Caco-2 (cell line): ENCODE data around the gene FRAS1. TPM values are rescaled to one million over a fixed set of nuclear protein-coding genes. Genes with fewer than 3 reads are reported as not detected.
A peak's percentile ranks its signal among the peaks of the same experiment; 100 is the strongest.

Source experiments
- BruUV-seq: library from RNA; stranded (reverse); fragments of 400-500 nt; replicated peaks from 2 replicates; lab custom pipeline; 2021; lab: Mats Ljungman, UMichigan
- CTCF ChIA-PET: fragments of 300-600 bp; sonication (Branson Sonifier 250); formaldehyde crosslinking; loops from one replicate; lab custom pipeline; 2022; ENCODE audit warnings: antibody characterized with exemption; lab: Charles Lee
- POLR2A ChIA-PET: fragments of 300-600 bp; sonication (Branson Sonifier 250); formaldehyde crosslinking; loops from one replicate; lab custom pipeline; 2022; ENCODE audit warnings: antibody characterized with exemption; lab: Charles Lee
- DNase-seq, 2 experiments: peaks; one replicate each; pipeline versions ENCODE4 v3.0.0 to v3.0.0-alpha.2; 2020 to 2022
- H3K27me3 ChIP-seq: replicated peaks from 2 replicates; pipeline ENCODE4 v1.6.0; 2011; ENCODE audit warnings: low read length; ENCODE audit not compliant: control insufficient read depth, insufficient read depth
- H3K36me3 ChIP-seq: 2 replicates; pipeline ENCODE4 v1.5.1; 2011; ENCODE audit warnings: low read length; ENCODE audit not compliant: control insufficient read depth, insufficient read depth
- H3K4me1 ChIP-seq: fragments of 250-450 bp; sonication (Bioruptor Pico); 2 replicates; pipeline ENCODE4 v1.5.1; 2020; ENCODE audit warnings: mild to moderate bottlenecking
- H3K4me3 ChIP-seq: 2 replicates; pipeline ENCODE4 v1.5.1; 2011; ENCODE audit warnings: low read depth, mild to moderate bottlenecking, control low read depth, low read length
- H3K9me3 ChIP-seq: fragments of 250-450 bp; sonication (Bioruptor Pico); 2 replicates; pipeline ENCODE4 v1.5.1; 2020; ENCODE audit warnings: mild to moderate bottlenecking, moderate library complexity
- H3K27ac Mint-ChIP-seq: one replicate; pipeline ENCODE4 v1.8.0; 2022; ENCODE audit warnings: mixed read lengths; ENCODE audit not compliant: unreplicated experiment
- H3K27me3 Mint-ChIP-seq: one replicate; pipeline ENCODE4 v1.8.0; 2022; ENCODE audit warnings: mixed read lengths; ENCODE audit not compliant: insufficient read depth, unreplicated experiment
- H3K36me3 Mint-ChIP-seq: one replicate; pipeline ENCODE4 v1.8.0; 2022; ENCODE audit warnings: mild to moderate bottlenecking, mixed read lengths; ENCODE audit not compliant: insufficient read depth, unreplicated experiment
- H3K4me1 Mint-ChIP-seq: one replicate; pipeline ENCODE4 v1.8.0; 2022; ENCODE audit warnings: low read depth, mixed read lengths; ENCODE audit not compliant: unreplicated experiment
- H3K4me3 Mint-ChIP-seq: one replicate; pipeline ENCODE4 v1.8.0; 2022; ENCODE audit warnings: mild to moderate bottlenecking, moderate library complexity, mixed read lengths; ENCODE audit not compliant: unreplicated experiment
- H3K9me3 Mint-ChIP-seq: one replicate; pipeline ENCODE4 v1.8.0; 2022; ENCODE audit warnings: mixed read lengths; ENCODE audit not compliant: unreplicated experiment
- intact Hi-C: fragments of 100-400 bp; cut with micrococcal nuclease; formaldehyde crosslinking; loops from one replicate; pipeline ENCODE4 v1.10.0; 2022; ENCODE audit not compliant: unreplicated experiment
- total RNA-seq: library from RNA; stranded (reverse); gene quantifications from 2 replicates; pipeline ENCODE4 v1.2.3, GENCODE V29; 2022
- TF ChIP-seq, protein P1 (sequence below), 2 experiments: fragments of 200-600 bp in 1 of 2; IDR thresholded peaks; 1 replicate in 1 of 2; 2 replicates in 1 of 2; pipeline versions ENCODE4 v1.5.1 to v1.8.0; 2011 to 2022; ENCODE audit warnings: antibody characterized with exemption in 1 of 2, control low read depth in 1 of 2, inconsistent platforms in 1 of 2, low read depth in 1 of 2, low read length in 1 of 2, mild to moderate bottlenecking in 1 of 2, moderate library complexity in 1 of 2; ENCODE audit not compliant: insufficient read depth in 1 of 2, severe bottlenecking in 1 of 2, unreplicated experiment in 1 of 2

FRAS1 gene
- total RNA-seq, 1 experiment from 2014 or later, result 40.8 TPM

DNA sequence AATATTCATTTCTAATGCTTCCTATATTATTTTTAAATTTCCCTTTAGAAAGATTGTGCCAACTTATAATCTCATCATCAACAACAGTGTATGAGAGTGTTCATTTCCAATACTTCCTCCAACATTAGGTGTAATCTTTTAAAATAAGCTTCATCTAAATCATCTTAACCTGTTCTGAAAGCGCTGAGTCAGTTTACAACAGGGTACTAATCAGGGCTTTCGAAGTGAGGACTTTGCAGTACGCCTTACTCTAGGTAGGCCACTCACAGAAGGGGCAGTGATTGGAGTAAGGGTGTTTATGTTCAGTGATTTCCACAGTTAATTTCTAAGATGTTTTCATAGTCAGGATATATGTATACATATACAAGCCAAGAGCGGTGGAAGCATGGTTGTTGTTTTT, 87.9 kb downstream of the FRAS1 start:
- Histone ChIP-seq H3K4me1 (peaks cover 6% of the 10 kb centered on the region), H3K4me3 (no peak overlapping the region), H3K36me3 (no peaks in the 10 kb centered on the region), H3K9me3 (no peaks in the 10 kb centered on the region), H3K27me3 (no peaks in the 10 kb centered on the region)
- no peak for DNase-seq
- H3K27me3 Mint-ChIP-seq, result no peaks in the 10 kb centered on the region
- H3K9me3 Mint-ChIP-seq, result peaks cover 21% of the 10 kb centered on the region
- no peak overlapping the region for H3K4me3 Mint-ChIP-seq
- H3K36me3 Mint-ChIP-seq, result no peaks in the 10 kb centered on the region
- ChIA-PET POLR2A (no interaction called here), CTCF (no interaction called here)
- intact Hi-C loops, result no loop called here
- BruUV-seq, result no TSS peak
- peaks cover 8% of the 10 kb centered on the region for H3K4me1 Mint-ChIP-seq
- TF ChIP-seq, protein P1, sequence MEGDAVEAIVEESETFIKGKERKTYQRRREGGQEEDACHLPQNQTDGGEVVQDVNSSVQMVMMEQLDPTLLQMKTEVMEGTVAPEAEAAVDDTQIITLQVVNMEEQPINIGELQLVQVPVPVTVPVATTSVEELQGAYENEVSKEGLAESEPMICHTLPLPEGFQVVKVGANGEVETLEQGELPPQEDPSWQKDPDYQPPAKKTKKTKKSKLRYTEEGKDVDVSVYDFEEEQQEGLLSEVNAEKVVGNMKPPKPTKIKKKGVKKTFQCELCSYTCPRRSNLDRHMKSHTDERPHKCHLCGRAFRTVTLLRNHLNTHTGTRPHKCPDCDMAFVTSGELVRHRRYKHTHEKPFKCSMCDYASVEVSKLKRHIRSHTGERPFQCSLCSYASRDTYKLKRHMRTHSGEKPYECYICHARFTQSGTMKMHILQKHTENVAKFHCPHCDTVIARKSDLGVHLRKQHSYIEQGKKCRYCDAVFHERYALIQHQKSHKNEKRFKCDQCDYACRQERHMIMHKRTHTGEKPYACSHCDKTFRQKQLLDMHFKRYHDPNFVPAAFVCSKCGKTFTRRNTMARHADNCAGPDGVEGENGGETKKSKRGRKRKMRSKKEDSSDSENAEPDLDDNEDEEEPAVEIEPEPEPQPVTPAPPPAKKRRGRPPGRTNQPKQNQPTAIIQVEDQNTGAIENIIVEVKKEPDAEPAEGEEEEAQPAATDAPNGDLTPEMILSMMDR (IDR thresholded peaks at IDR 0.05; ENCODE audit: insufficient read depth in 1 of 2, low read depth in 1 of 2, low read length in 1 of 2, severe bottlenecking in 1 of 2, unreplicated experiment in 1 of 2), result no peak
- no peak overlapping the region for H3K27ac Mint-ChIP-seq

DNA sequence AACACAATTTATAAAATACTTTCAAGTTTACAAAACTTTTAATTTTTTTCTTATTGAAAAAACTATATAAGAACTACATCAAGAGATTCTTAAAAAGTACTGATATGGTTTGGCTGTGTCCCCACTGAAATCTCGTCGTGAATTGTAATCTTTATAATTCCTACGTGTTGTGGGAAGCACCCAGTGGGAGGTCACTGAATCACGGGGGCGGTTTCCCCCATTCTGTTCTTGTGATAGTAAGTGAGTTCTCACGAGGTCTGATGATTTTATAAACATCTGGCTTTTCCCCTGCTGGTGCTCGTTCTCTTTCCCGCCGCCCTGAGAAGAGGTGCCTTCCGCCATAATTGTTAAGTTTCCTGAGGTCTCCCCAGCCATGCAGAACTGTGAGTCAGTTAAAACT, 88.5 kb downstream of the FRAS1 start:
- no peaks in the 10 kb centered on the region for H3K27me3 Mint-ChIP-seq
- peaks cover 9% of the 10 kb centered on the region for H3K4me1 Mint-ChIP-seq
- intact Hi-C loops, result no loop called here
- H3K9me3 ChIP-seq, result no peaks in the 10 kb centered on the region
- peaks cover 21% of the 10 kb centered on the region for H3K9me3 Mint-ChIP-seq
- no peaks in the 10 kb centered on the region for H3K36me3 ChIP-seq
- H3K4me3 ChIP-seq, result no peak overlapping the region
- POLR2A ChIA-PET, result no interaction called here
- no peak for DNase-seq
- H3K36me3 Mint-ChIP-seq, result no peaks in the 10 kb centered on the region
- no peak overlapping the region for H3K4me3 Mint-ChIP-seq
- H3K4me1 ChIP-seq, result peaks cover 10% of the 10 kb centered on the region
- H3K27me3 ChIP-seq, result no peaks in the 10 kb centered on the region
- H3K27ac Mint-ChIP-seq, result no peak overlapping the region
- TF ChIP-seq, protein P1 (IDR thresholded peaks at IDR 0.05; ENCODE audit: insufficient read depth in 1 of 2, low read depth in 1 of 2, low read length in 1 of 2, severe bottlenecking in 1 of 2, unreplicated experiment in 1 of 2), result no peak
- CTCF ChIA-PET, result no interaction called here
- no TSS peak for BruUV-seq

DNA sequence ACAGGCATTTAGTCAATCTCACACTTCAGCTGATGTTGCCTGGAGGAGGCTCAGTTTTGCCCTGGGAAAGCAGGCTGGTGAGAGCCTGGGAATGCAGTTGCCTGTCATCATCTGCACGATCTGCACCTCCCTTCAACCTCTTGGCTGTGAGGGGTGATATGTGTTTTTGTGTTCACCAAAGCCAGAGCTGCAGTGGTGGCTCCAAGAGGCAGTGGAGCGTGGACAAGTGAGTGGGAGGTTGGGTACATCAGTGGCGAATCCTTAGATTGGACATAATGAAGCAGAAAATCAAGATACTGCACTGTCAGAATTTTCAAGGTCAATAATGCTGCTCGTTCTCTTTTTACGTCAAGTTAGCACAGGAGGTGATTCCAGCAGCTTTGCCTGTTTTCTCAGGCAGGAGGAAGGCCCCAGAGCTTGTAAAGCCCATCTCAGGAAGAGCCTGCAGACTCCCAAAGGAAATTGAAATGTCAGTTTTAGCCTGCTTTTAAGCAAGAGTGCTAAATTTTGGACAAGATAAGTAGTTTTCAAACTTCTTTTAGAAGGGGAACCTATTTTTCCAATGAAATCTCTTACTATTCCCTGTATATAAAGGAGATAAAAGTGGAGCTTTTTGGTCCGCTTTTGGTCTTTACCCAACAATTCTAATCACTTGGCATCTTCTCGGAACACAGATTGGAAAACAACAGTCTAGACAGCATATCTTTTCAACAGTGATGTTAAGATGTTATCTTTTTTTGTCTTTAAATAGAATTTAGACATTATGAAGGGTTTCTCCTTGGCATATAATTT, 92.8 kb downstream of the FRAS1 start:
- ChIA-PET CTCF (interaction anchor here (0.6 to 1.9 kb wide), 4 partner anchors 27 to 803 kb away, joined by 3 to 9 read pairs (median 6); no protein-coding TSS in a partner anchor), POLR2A (no interaction called here)
- Mint-ChIP-seq H3K9me3 (no peaks in the 10 kb centered on the region), H3K36me3 (no peaks in the 10 kb centered on the region), H3K4me1 (peaks cover 29% of the 10 kb centered on the region), H3K27ac (no peak overlapping the region), H3K27me3 (no peaks in the 10 kb centered on the region), H3K4me3 (peak overlapping the region; percentile 40)
- BruUV-seq, result no TSS peak
- no peak overlapping the region for H3K4me3 ChIP-seq
- H3K4me1 ChIP-seq, result peaks cover 27% of the 10 kb centered on the region
- no peaks in the 10 kb centered on the region for H3K27me3 ChIP-seq
- TF ChIP-seq, protein P1 (IDR thresholded peaks at IDR 0.05; ENCODE audit: insufficient read depth in 1 of 2, low read depth in 1 of 2, low read length in 1 of 2, severe bottlenecking in 1 of 2, unreplicated experiment in 1 of 2), result no peak
- intact Hi-C loops, result loop anchor here (1.0 to 2.0 kb wide), 4 partner anchors 26 to 221 kb away; no protein-coding TSS in a partner anchor
- no peaks in the 10 kb centered on the region for H3K36me3 ChIP-seq
- H3K9me3 ChIP-seq, result no peaks in the 10 kb centered on the region
- DNase-seq, result no peak
